MCF 10A (cell line): Measurements from ENCODE around the gene NIT1. TPM values are rescaled to one million over a fixed set of nuclear protein-coding genes. Genes with fewer than 3 reads are reported as not detected.

Experiments
- BruUV-seq: library from RNA; stranded (reverse); fragments of 400-500 nt; replicated peaks from 2 replicates; lab custom pipeline; 2021; lab: Mats Ljungman, UMichigan
- CTCF ChIA-PET: fragments of 300-600 bp; sonication (Branson Sonifier 250); formaldehyde crosslinking; extraction: SDS; loops from one replicate; lab custom pipeline; 2021; ENCODE audit warnings: antibody characterized with exemption, inconsistent platforms; lab: Yijun Ruan, JAX
- POLR2A ChIA-PET: fragments of 300-600, 350-650 bp; sonication (Branson Sonifier 250); formaldehyde crosslinking; extraction: SDS; loops from one replicate; lab custom pipeline; 2020; ENCODE audit warnings: antibody characterized with exemption, inconsistent platforms; lab: Yijun Ruan, JAX
- DNase-seq: peaks from one replicate; pipeline ENCODE4 v3.0.0-alpha.2; 2018; ENCODE audit not compliant: unreplicated experiment
- H3K27ac Mint-ChIP-seq: one replicate; pipeline ENCODE4 v1.8.0; 2022; ENCODE audit warnings: mild to moderate bottlenecking, low read depth, mixed read lengths; ENCODE audit not compliant: unreplicated experiment
- H3K27me3 Mint-ChIP-seq: one replicate; pipeline ENCODE4 v1.8.0; 2022; ENCODE audit warnings: mixed read lengths; ENCODE audit not compliant: insufficient read depth, unreplicated experiment
- H3K36me3 Mint-ChIP-seq: one replicate; pipeline ENCODE4 v1.8.0; 2022; ENCODE audit warnings: mild to moderate bottlenecking, moderate library complexity, mixed read lengths; ENCODE audit not compliant: insufficient read depth, unreplicated experiment
- H3K4me1 Mint-ChIP-seq: one replicate; pipeline ENCODE4 v1.8.0; 2022; ENCODE audit warnings: mixed read lengths; ENCODE audit not compliant: insufficient read depth, unreplicated experiment
- H3K4me3 Mint-ChIP-seq: one replicate; pipeline ENCODE4 v1.8.0; 2022; ENCODE audit warnings: mild to moderate bottlenecking, moderate library complexity, mixed read lengths; ENCODE audit not compliant: unreplicated experiment
- H3K9me3 Mint-ChIP-seq: one replicate; pipeline ENCODE4 v1.8.0; 2022; ENCODE audit warnings: mixed read lengths; ENCODE audit not compliant: unreplicated experiment
- intact Hi-C: fragments of 100-400 bp; cut with micrococcal nuclease; formaldehyde crosslinking; loops from 2 replicates; pipeline ENCODE4 v1.14.1; 2022
- total RNA-seq: library from RNA; stranded (reverse); gene quantifications from 2 replicates; pipeline ENCODE4 v1.2.3, GENCODE V29; 2022
- TF ChIP-seq, protein P1 (sequence below): fragments of 200-600 bp; IDR thresholded peaks from one replicate; pipeline ENCODE4 v1.8.0; 2022; ENCODE audit warnings: antibody characterized with exemption, mild to moderate bottlenecking; ENCODE audit not compliant: unreplicated experiment

The NIT1 gene
- total RNA-seq, 1 experiment from 2014 or later: 73.4 TPM

DNA sequence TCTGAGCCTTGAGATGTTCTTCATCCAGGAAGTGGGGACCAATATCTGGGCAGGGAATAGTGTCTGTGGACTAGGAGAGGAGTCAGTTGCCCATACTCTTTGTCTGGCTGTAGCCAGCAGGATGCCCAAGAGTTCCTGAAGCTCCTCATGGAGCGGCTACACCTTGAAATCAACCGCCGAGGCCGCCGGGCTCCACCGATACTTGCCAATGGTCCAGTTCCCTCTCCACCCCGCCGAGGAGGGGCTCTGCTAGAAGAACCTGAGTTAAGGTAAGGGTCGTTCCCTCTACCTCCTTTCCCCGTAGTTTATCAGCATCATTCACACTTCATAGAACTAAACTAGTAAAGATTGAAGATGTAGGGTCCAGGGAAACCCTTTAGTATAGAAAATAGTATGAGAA is 44.9 kb downstream of the NIT1 start:
- TF ChIP-seq, protein P1, sequence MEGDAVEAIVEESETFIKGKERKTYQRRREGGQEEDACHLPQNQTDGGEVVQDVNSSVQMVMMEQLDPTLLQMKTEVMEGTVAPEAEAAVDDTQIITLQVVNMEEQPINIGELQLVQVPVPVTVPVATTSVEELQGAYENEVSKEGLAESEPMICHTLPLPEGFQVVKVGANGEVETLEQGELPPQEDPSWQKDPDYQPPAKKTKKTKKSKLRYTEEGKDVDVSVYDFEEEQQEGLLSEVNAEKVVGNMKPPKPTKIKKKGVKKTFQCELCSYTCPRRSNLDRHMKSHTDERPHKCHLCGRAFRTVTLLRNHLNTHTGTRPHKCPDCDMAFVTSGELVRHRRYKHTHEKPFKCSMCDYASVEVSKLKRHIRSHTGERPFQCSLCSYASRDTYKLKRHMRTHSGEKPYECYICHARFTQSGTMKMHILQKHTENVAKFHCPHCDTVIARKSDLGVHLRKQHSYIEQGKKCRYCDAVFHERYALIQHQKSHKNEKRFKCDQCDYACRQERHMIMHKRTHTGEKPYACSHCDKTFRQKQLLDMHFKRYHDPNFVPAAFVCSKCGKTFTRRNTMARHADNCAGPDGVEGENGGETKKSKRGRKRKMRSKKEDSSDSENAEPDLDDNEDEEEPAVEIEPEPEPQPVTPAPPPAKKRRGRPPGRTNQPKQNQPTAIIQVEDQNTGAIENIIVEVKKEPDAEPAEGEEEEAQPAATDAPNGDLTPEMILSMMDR: no peak
- no peak for DNase-seq
- Mint-ChIP-seq H3K27me3 (no peaks in the 10 kb centered on the region), H3K4me3 (no peak overlapping the region), H3K36me3 (peaks cover 56% of the 10 kb centered on the region), H3K27ac (peak overlapping the region; percentile 72), H3K9me3 (no peaks in the 10 kb centered on the region), H3K4me1 (peaks cover 59% of the 10 kb centered on the region)
- intact Hi-C loops: no loop called here
- ChIA-PET POLR2A (interaction anchor here (1.2 to 1.5 kb wide), 2 partner anchors 9 to 14 kb away, joined by 6 to 7 read pairs; partner anchors contain the start of genes B4GALT3 and UFC1), CTCF (interaction anchor here (0.7 to 1.3 kb wide), 3 partner anchors 13 to 89 kb away, joined by 3 read pairs; no protein-coding TSS in a partner anchor)
- no TSS peak for BruUV-seq

DNA sequence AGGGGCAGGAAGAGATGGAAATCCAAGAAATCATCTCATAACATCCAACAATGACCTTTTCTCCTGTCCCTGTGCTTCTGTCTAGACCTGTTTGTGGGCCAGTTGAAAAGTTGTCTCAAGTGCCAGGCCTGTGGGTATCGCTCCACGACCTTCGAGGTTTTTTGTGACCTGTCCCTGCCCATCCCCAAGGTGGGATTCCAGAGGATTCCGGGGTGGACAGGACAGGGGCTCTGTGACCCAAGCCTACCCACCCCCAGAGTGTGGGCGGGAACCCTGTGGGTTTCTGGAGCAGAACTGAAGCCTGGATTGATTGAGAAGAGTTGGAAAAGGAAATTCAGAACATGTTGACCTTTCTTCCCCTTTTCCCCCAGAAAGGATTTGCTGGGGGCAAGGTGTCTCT is 45.9 kb downstream of the NIT1 start:
- Mint-ChIP-seq H3K4me3 (no peak overlapping the region), H3K9me3 (no peaks in the 10 kb centered on the region), H3K27ac (peak overlapping the region; percentile 100), H3K4me1 (peaks cover 58% of the 10 kb centered on the region), H3K27me3 (no peaks in the 10 kb centered on the region), H3K36me3 (peaks cover 51% of the 10 kb centered on the region)
- CTCF ChIA-PET: interaction anchor here (0.6 to 4.9 kb wide), 6 partner anchors 17 to 218 kb away, joined by 4 to 56 read pairs (median 22); partner anchors contain the start of genes NDUFS2 and TOMM40L
- intact Hi-C loops: no loop called here
- no TSS peak for BruUV-seq
- POLR2A ChIA-PET: interaction anchor here (3.9 to 5.3 kb wide), 4 partner anchors 10 to 47 kb away, joined by 51 to 77 read pairs (median 64); partner anchors contain the start of genes DEDD, NDUFS2, NIT1 and PFDN2
- no peak for DNase-seq
- TF ChIP-seq, protein P1: no peak

DNA sequence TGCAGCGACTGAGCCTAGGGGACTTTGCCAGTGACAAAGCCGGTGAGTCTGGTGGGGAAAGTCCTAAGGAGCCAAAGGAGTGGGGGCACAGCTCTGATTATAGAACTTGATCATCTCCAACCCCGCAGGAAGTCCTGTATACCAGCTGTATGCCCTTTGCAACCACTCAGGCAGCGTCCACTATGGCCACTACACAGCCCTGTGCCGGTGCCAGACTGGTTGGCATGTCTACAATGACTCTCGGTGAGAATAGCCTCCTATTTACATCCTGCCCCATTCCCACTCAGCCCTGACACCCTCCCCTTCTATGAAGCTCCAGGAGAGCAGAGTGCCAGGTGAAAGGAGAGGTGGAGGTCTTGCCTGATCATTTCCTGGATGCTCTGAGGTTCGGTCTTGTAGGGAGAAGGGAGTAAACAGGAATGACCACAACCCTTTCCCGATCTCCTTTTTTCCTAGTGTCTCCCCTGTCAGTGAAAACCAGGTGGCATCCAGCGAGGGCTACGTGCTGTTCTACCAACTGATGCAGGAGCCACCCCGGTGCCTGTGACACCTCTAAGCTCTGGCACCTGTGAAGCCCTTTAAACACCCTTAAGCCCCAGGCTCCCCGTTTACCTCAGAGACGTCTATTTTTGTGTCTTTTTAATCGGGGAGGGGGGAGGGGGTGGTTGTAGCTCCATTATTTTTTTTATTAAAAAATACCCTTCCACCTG is 47.2 kb downstream of the NIT1 start:
- H3K9me3 Mint-ChIP-seq: no peaks in the 10 kb centered on the region
- ChIA-PET POLR2A (interaction anchor here (0.6 to 5.5 kb wide), 24 partner anchors 8 to 226 kb away, joined by 3 to 101 read pairs (median 7); partner anchors contain the start of genes B4GALT3, DEDD, F11R and NDUFS2), CTCF (interaction anchor here (0.5 to 4.9 kb wide), 28 partner anchors 8 to 1374 kb away, joined by 3 to 56 read pairs (median 5); partner anchors contain the start of genes ADAMTS4, B4GALT3, NDUFS2 and TOMM40L)
- H3K27me3 Mint-ChIP-seq: no peaks in the 10 kb centered on the region
- intact Hi-C loops: no loop called here
- H3K36me3 Mint-ChIP-seq: peaks cover 57% of the 10 kb centered on the region
- H3K4me3 Mint-ChIP-seq: peak overlapping the region; percentile 98
- no peak for DNase-seq
- TF ChIP-seq, protein P1: no peak
- peak overlapping the region; percentile 100 for H3K27ac Mint-ChIP-seq
- no TSS peak for BruUV-seq
- peaks cover 51% of the 10 kb centered on the region for H3K4me1 Mint-ChIP-seq
